ENCODE results near the gene SULT1E1.

DNA sequence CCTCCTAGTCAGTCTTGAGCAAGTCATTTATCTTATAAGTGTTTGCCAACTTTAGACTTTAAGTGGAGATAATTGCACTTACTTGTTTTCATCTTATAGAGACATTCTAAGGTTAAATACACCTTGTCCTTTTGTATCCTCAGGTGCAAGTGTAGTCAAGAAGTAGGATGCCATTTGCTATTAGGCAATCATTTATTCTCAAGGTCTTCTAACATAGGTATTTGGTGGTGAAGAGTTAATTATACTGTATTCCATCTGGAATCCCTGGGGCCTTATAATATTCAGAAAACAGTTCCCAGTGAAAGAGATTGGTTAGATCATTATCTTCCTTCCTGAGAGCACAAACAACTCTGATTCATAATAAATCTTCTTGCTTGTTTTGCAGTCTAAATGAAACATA, 23.7 kb downstream of the SULT1E1 start:
- TF ChIP-seq EZH2 (IDR thresholded peaks at IDR 0.05; ENCODE audit: borderline replicate concordance, insufficient read depth, low read depth, low read length, poor library complexity, severe bottlenecking), result no peak
- TF ChIP-seq, protein P1, sequence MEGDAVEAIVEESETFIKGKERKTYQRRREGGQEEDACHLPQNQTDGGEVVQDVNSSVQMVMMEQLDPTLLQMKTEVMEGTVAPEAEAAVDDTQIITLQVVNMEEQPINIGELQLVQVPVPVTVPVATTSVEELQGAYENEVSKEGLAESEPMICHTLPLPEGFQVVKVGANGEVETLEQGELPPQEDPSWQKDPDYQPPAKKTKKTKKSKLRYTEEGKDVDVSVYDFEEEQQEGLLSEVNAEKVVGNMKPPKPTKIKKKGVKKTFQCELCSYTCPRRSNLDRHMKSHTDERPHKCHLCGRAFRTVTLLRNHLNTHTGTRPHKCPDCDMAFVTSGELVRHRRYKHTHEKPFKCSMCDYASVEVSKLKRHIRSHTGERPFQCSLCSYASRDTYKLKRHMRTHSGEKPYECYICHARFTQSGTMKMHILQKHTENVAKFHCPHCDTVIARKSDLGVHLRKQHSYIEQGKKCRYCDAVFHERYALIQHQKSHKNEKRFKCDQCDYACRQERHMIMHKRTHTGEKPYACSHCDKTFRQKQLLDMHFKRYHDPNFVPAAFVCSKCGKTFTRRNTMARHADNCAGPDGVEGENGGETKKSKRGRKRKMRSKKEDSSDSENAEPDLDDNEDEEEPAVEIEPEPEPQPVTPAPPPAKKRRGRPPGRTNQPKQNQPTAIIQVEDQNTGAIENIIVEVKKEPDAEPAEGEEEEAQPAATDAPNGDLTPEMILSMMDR (IDR thresholded peaks at IDR 0.05), result no peak

Data from B cell (primary cell).